NCI-H1436 treated with DMSO at 0.1 percent for 48 hours (cell line): Measurements from ENCODE around the gene HYKK.
A peak's percentile ranks its signal among the peaks of the same experiment; 100 is the strongest.
"Not testable (repeated sequence)": the region's sequence is repeated elsewhere in the genome, so short reads cannot be mapped to it uniquely, and the experiment has no call there.

Source experiments
- DNase-seq: peaks from one replicate; lab custom pipeline; 2025; lab: John Stamatoyannopoulos, UW

Gene HYKK

DNA sequence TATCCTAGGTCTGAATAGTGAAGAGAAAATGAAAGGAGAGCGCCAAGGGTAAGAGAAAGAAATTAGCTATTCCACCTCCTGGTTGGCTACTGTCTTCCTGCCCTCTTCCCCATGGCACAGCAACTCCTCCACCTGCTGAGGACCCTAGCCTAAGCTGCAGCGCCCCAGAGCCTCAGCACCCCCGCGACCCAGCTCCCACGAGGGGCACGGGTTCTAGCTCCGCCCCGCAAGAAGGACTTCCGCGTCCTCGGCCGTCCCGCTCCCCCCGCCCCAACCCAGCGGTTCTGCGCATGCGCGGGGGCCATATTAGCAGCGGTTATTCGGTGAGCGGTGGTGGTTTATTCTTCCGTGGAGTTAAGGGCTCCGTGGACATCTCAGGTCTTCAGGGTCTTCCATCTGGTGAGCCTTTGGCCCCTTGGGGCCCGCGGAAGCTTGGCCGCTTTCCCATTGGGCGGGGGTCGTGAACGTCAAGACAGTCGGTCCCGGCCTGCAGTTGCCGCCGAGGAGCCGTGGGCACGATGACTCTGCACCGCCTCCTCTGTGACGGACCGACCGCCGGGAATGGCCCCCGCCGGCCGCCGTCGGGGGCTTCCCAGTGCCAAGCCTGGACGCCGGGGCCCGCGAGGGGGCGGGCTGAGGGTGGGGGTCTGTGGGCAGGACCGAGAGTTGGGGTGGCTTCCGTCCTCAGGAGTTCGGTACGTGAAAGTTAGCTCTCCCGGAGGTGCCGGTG lies 32.9 kb downstream of the HYKK start, which contains the start of gene PSMA4:
Gene PSMA4 (plus strand): TSS at position 304 of the 730 bp plus-strand sequence. CDS start 1,484 bp downstream, outside the sequence.
- peak; percentile 24 for DNase-seq

- DNase-seq: no peak
Observed at GRCh38 chr15:78540871-78541743, 33.7 kb downstream of the HYKK start.

GRCh38 chr15:78541744-78542034 lies 34.3 kb downstream of the HYKK start:
- DNase-seq: no peak

DNA sequence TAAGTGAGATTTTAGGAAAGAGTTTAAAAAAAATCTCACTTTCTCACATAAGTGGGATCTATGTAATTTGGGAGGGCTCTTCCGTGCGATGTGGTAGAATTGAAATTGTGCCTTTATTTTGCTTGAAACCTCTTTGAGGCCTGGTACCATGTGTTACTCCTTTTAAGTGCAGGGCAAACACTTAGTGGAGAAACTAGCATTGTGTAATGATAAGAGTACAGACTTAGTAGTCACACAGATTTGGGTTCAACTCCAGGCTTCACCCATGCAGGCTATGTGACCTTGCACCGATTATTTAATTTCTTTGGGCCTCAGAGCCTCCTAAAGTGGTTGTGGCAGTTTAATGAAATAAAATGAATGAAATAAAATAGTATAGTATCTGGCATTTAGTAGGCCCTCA lies 35.3 kb downstream of the HYKK start:
- no peak for DNase-seq

DNA sequence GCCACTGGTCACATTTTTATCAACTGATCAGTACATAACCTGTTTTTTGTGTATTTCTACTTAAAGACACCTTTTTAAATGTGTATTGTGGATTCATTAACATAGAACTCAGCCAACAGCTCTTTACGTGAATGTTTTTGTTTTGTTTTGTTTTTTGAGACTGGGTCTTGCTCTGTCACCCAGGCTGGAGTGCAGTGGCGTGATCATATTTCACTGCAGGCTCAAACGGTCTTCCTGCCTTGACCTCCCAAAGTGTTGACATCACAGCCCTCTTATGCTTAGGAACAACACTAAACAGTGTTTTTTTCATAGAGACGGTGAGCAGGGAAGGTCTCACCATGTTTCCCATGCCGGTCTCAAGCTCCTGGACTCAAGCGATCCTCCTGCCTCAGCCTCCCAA lies 42.8 kb downstream of the HYKK start:
- no peak for DNase-seq

- no peak for DNase-seq
Observed at GRCh38 chr15:78550815-78551214, 43.4 kb downstream of the HYKK start.

- no peak for DNase-seq
Observed at GRCh38 chr15:78551902-78552301, 44.5 kb downstream of the HYKK start.

GRCh38 chr15:78552597-78552996 lies 45.2 kb downstream of the HYKK start:
- no peak for DNase-seq

DNA sequence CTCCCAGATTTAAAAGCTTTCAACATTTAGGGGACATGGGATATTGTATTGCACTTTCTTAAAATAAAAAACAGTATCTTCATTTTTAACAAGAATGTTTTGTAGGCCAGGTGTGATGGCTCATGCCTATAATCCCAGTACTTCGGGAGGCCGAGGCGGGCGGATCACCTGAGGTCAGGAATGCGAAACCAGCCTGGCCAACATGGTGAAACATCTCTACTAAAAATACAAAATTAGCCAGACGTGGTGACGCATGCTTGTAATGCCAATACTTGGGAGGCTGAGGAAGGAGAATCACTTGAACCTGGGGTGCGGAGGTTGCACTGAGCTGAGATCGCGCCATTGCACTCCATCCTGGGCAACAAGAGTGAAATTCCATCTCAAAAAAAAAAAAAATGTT lies 52.8 kb downstream of the HYKK start:
- not testable (repeated sequence) for DNase-seq

GRCh38 chr15:78561490-78561889 lies 54.1 kb downstream of the HYKK start:
- DNase-seq: no peak

- DNase-seq: no peak
Observed at GRCh38 chr15:78563092-78563491, 55.7 kb downstream of the HYKK start.

GRCh38 chr15:78564743-78565096 lies 57.3 kb downstream of the HYKK start:
- no peak for DNase-seq

GRCh38 chr15:78565097-78565950 lies 57.9 kb downstream of the HYKK start, which contains the start of gene CHRNA5:
CHRNA5 (plus strand) TSS chr15:78565520; CDS start chr15:78565720, 200 bp downstream.
- DNase-seq: peak; percentile 66

- DNase-seq: no peak
Observed at GRCh38 chr15:78565951-78566774, 58.8 kb downstream of the HYKK start.

DNA sequence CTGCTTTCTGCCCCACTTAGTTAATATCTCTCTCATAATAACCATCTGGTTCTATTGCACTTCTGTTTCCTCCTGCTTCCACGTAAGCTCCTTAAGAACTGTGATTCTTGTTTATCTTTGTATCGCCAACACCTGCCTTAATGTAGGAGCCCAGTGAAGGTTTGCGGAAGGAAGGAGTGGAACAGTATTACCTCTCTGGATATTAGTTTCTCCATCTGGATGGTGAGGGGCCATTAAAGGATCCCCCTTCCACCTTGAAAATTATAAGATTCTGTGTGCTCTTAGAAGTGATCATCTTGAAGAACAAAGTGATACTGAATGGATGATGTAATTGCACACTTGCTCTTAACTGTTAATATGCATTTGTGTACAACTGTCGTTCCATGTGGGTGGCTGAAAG lies 60.2 kb downstream of the HYKK start:
- no peak for DNase-seq

GRCh38 chr15:78570710-78571109 lies 63.3 kb downstream of the HYKK start:
- DNase-seq: no peak

- no peak for DNase-seq
Observed at GRCh38 chr15:78571382-78571781, 64.0 kb downstream of the HYKK start.

GRCh38 chr15:78573416-78573815 lies 66.0 kb downstream of the HYKK start:
- DNase-seq: no peak

GRCh38 chr15:78574944-78575343 lies 67.6 kb downstream of the HYKK start:
- no peak for DNase-seq
